Measurements from ENCODE around the gene CACNA1F.
"Not testable (repeated sequence)": the region's sequence is repeated elsewhere in the genome, so short reads cannot be mapped to it uniquely, and the experiment has no call there.

Gene CACNA1F

DNA sequence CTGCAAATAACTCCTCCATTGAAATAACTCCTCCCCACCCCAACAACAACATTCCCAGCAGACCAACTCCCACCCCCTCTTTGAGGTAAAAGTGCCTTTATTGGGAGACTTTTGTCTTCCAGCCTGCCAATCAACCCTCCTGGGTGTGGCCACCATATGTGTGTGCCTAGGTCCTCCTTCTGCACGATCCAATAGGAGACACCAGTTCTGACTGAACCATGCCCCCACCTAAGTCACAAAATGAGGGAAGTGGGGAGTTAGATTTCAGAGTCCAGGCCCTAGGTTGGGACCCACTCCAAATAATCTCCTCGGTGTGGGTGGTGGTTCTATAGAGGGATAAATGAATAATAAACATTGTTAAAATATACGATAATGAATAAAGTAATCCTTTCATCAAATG is 58.4 kb downstream of the CACNA1F start:
- H4K20me1 ChIP-seq (ENCODE audit: insufficient read depth, low read length) = no peaks in the 10 kb centered on the region
- TF ChIP-seq, protein P1, sequence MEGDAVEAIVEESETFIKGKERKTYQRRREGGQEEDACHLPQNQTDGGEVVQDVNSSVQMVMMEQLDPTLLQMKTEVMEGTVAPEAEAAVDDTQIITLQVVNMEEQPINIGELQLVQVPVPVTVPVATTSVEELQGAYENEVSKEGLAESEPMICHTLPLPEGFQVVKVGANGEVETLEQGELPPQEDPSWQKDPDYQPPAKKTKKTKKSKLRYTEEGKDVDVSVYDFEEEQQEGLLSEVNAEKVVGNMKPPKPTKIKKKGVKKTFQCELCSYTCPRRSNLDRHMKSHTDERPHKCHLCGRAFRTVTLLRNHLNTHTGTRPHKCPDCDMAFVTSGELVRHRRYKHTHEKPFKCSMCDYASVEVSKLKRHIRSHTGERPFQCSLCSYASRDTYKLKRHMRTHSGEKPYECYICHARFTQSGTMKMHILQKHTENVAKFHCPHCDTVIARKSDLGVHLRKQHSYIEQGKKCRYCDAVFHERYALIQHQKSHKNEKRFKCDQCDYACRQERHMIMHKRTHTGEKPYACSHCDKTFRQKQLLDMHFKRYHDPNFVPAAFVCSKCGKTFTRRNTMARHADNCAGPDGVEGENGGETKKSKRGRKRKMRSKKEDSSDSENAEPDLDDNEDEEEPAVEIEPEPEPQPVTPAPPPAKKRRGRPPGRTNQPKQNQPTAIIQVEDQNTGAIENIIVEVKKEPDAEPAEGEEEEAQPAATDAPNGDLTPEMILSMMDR (IDR thresholded peaks at IDR 0.05; ENCODE audit: low read length) = no peak
- no peak for TF ChIP-seq EZH2 (IDR thresholded peaks at IDR 0.05; ENCODE audit: borderline replicate concordance, low read length)
- peaks cover 13% of the 10 kb centered on the region for H3K4me1 ChIP-seq (ENCODE audit: insufficient read depth, low read length, severe bottlenecking)
- H3K9me3 ChIP-seq (ENCODE audit: low read length) = no peaks in the 10 kb centered on the region
- H3F3A ChIP-seq (ENCODE audit: insufficient read depth, low read length) = no peaks in the 10 kb centered on the region
- H3K9me2 ChIP-seq (ENCODE audit: low read depth, low read length) = no peaks in the 10 kb centered on the region
- H3K27ac ChIP-seq (ENCODE audit: low read depth, low read length, poor library complexity, severe bottlenecking) = no peak overlapping the region
- no peaks in the 10 kb centered on the region for H3K27me3 ChIP-seq (ENCODE audit: insufficient read depth, low read length)
- H3K4me2 ChIP-seq (ENCODE audit: low read length) = no peak overlapping the region
- no peak overlapping the region for H2AFZ ChIP-seq (ENCODE audit: low read length)
- H3K4me3 ChIP-seq (ENCODE audit: low read depth, low read length, poor library complexity, severe bottlenecking) = no peak overlapping the region
- H3K9ac ChIP-seq (ENCODE audit: low read length) = no peak overlapping the region
- H3K79me2 ChIP-seq (ENCODE audit: insufficient read depth, low read length) = no peaks in the 10 kb centered on the region
- peaks cover 56% of the 10 kb centered on the region for H3K36me3 ChIP-seq (ENCODE audit: insufficient read depth, low read length)

DNA sequence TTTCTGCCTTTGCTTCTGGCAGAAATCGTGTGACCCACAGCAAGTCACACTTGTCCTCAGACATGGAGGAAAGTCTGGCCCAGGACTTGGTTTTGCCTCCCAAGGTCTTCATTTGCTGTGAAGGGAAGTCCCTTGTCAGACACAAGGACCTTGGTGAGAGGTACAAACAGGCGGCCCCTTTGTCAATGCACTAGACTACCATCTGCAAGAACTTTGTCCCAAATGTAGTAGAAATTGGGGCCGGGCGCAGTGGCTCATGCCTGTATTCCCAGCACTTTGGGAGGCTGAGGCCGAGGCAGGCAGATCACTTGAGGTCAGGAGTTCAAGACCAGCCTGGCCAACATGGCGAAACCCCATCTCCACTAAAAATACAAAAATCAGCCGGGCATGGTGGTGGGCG is 59.6 kb downstream of the CACNA1F start:
- not testable (repeated sequence) for H3F3A ChIP-seq (ENCODE audit: insufficient read depth, low read length); H3K4me3 ChIP-seq (ENCODE audit: low read depth, low read length, poor library complexity, severe bottlenecking); H2AFZ ChIP-seq (ENCODE audit: low read length); H3K27ac ChIP-seq (ENCODE audit: low read depth, low read length, poor library complexity, severe bottlenecking); H3K27me3 ChIP-seq (ENCODE audit: insufficient read depth, low read length); H3K9me3 ChIP-seq (ENCODE audit: low read length); H4K20me1 ChIP-seq (ENCODE audit: insufficient read depth, low read length); H3K9ac ChIP-seq (ENCODE audit: low read length); H3K79me2 ChIP-seq (ENCODE audit: insufficient read depth, low read length); H3K9me2 ChIP-seq (ENCODE audit: low read depth, low read length); H3K4me2 ChIP-seq (ENCODE audit: low read length)
- H3K4me1 ChIP-seq (ENCODE audit: insufficient read depth, low read length, severe bottlenecking) = peaks cover 13% of the 10 kb centered on the region
- peaks cover 44% of the 10 kb centered on the region for H3K36me3 ChIP-seq (ENCODE audit: insufficient read depth, low read length)

DNA sequence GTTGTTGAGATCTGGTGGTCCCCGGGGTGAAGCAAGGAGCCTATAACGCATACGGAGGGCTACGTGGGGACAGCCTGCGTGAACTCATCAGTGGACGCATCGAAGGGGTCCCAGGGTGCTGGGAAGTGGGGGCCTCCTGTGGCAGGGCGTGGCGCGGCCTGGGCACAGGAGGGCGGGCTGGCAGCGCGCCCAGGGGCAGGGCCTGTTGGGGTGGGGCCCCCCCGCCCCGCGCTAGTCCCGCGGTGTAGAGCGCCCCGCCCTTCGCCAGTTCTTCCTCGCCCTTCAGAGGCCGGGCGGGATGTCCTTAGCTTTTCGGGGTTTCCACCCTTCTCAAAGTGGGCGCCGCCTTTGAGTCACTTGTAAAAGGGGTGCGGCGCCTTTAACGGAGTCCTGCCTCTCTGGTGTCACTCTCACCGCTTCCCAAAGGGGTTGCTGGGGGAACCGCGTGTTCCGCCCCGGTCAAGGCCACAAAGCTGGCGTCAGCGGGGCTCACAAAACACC is 60.8 kb downstream of the CACNA1F start:
- Histone ChIP-seq H3K27ac (ENCODE audit: low read depth, low read length, poor library complexity, severe bottlenecking) (peak overlapping the region; percentile 63), H3K4me1 (ENCODE audit: insufficient read depth, low read length, severe bottlenecking) (peaks cover 25% of the 10 kb centered on the region), H3K27me3 (ENCODE audit: insufficient read depth, low read length) (no peaks in the 10 kb centered on the region), H3K9ac (ENCODE audit: low read length) (peak overlapping the region; percentile 83), H3K79me2 (ENCODE audit: insufficient read depth, low read length) (no peaks in the 10 kb centered on the region), H2AFZ (ENCODE audit: low read length) (no peak overlapping the region), H3K9me2 (ENCODE audit: low read depth, low read length) (no peaks in the 10 kb centered on the region), H3K4me3 (ENCODE audit: low read depth, low read length, poor library complexity, severe bottlenecking) (peak overlapping the region; percentile 82), H3F3A (ENCODE audit: insufficient read depth, low read length) (no peaks in the 10 kb centered on the region), H3K9me3 (ENCODE audit: low read length) (no peaks in the 10 kb centered on the region), H4K20me1 (ENCODE audit: insufficient read depth, low read length) (no peaks in the 10 kb centered on the region), H3K4me2 (ENCODE audit: low read length) (peak overlapping the region; percentile 63), H3K36me3 (ENCODE audit: insufficient read depth, low read length) (peaks cover 35% of the 10 kb centered on the region)
- TF ChIP-seq, protein P1 (IDR thresholded peaks at IDR 0.05; ENCODE audit: low read length) = no peak
- no peak for TF ChIP-seq EZH2 (IDR thresholded peaks at IDR 0.05; ENCODE audit: borderline replicate concordance, low read length)

DNA sequence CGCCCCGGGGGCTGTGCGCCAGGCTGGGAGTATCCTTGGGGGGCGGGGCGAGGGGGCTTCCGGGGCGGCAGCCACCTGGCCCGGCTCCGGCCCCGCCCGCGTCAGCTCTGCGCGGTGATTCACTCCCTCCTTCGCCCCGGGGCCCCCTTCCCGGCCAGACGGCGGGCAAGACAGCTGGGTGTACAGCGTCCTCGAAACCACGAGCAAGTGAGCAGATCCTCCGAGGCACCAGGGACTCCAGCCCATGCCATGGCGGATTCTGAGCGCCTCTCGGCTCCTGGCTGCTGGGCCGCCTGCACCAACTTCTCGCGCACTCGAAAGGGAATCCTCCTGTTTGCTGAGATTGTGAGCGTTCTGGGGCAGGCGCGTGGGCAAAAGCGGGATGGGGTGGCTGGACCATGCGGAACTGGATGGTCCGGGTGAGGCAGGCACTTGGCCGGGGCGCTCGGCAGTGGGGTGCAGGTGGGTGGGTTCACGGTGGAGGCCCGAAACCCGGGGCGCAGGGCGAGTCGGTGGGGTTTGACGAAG is 61.3 kb downstream of the CACNA1F start, which contains the start of gene PLP2:
PLP2 (plus strand) TSS at position 147 of the 528 bp plus-strand sequence; CDS start at position 250, 103 bp downstream.
- Histone ChIP-seq H3K27me3 (ENCODE audit: insufficient read depth, low read length) (no peaks in the 10 kb centered on the region), H3K27ac (ENCODE audit: low read depth, low read length, poor library complexity, severe bottlenecking) (peak within 1 kb of the TSS; percentile 63), H3F3A (ENCODE audit: insufficient read depth, low read length) (no peaks in the 10 kb centered on the region), H3K4me2 (ENCODE audit: low read length) (peak within 1 kb of the TSS; percentile 63), H3K4me1 (ENCODE audit: insufficient read depth, low read length, severe bottlenecking) (peaks cover 30% of the 10 kb centered on the region), H3K9me3 (ENCODE audit: low read length) (no peaks in the 10 kb centered on the region), H2AFZ (ENCODE audit: low read length) (no peak within 1 kb of the TSS), H4K20me1 (ENCODE audit: insufficient read depth, low read length) (no peaks in the 10 kb centered on the region), H3K9me2 (ENCODE audit: low read depth, low read length) (no peaks in the 10 kb centered on the region), H3K9ac (ENCODE audit: low read length) (peak within 1 kb of the TSS; percentile 83), H3K79me2 (ENCODE audit: insufficient read depth, low read length) (no peaks in the 10 kb centered on the region), H3K36me3 (ENCODE audit: insufficient read depth, low read length) (peaks cover 33% of the 10 kb centered on the region), H3K4me3 (ENCODE audit: low read depth, low read length, poor library complexity, severe bottlenecking) (peak within 1 kb of the TSS; percentile 82)
- TF ChIP-seq EZH2 (IDR thresholded peaks at IDR 0.05; ENCODE audit: borderline replicate concordance, low read length) = no peak
- TF ChIP-seq, protein P1 (IDR thresholded peaks at IDR 0.05; ENCODE audit: low read length) = no peak

All from OCI-LY1 (cell line).